ENCODE data around the gene GLIS1. TPM values are rescaled to one million over a fixed set of nuclear protein-coding genes. Genes with fewer than 3 reads are reported as not detected.

The GLIS1 gene
- total RNA-seq, 1 donor, result 2.9 TPM

DNA sequence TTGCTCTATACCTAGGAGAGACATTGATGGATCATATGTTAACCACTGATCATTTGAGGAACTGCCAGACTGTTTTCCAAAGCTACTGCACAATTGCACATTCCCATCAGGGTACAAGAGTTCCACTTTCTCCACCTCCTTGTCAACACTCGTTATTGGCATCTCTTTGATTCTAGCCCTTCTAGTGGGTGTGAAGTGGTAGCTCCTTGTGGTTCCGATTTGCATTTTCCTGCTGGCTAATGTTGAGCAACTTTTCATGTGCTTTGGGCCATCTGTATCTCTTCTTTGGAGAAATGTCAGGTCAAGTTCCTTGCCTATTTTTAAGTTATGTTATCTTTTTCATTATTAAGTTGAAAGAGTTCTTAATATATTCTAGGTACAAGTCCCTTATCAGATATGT, 189.7 kb downstream of the GLIS1 start:
- Histone ChIP-seq H3K79me2 (ENCODE audit: insufficient read depth, low read length) (no peaks in the 10 kb centered on the region), H3K27me3 (ENCODE audit: insufficient read depth, low read length) (no peaks in the 10 kb centered on the region), H2AFZ (ENCODE audit: low read length) (no peak overlapping the region), H3K4me2 (ENCODE audit: insufficient read depth, low read length) (no peak overlapping the region), H3K4me1 (ENCODE audit: insufficient read depth, low read length) (peaks cover 14% of the 10 kb centered on the region), H4K20me1 (ENCODE audit: insufficient read depth, low read length) (peaks cover 47% of the 10 kb centered on the region), H3K27ac (ENCODE audit: low read depth, low read length) (no peak overlapping the region), H3K36me3 (ENCODE audit: insufficient read depth, low read length) (no peaks in the 10 kb centered on the region), H3K4me3 (ENCODE audit: insufficient read depth, low read length) (no peak overlapping the region), H3K9me3 (ENCODE audit: low read depth, low read length) (no peaks in the 10 kb centered on the region)
- TF ChIP-seq, protein P1, sequence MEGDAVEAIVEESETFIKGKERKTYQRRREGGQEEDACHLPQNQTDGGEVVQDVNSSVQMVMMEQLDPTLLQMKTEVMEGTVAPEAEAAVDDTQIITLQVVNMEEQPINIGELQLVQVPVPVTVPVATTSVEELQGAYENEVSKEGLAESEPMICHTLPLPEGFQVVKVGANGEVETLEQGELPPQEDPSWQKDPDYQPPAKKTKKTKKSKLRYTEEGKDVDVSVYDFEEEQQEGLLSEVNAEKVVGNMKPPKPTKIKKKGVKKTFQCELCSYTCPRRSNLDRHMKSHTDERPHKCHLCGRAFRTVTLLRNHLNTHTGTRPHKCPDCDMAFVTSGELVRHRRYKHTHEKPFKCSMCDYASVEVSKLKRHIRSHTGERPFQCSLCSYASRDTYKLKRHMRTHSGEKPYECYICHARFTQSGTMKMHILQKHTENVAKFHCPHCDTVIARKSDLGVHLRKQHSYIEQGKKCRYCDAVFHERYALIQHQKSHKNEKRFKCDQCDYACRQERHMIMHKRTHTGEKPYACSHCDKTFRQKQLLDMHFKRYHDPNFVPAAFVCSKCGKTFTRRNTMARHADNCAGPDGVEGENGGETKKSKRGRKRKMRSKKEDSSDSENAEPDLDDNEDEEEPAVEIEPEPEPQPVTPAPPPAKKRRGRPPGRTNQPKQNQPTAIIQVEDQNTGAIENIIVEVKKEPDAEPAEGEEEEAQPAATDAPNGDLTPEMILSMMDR (IDR thresholded peaks at IDR 0.05; ENCODE audit: extremely low read depth, low read depth, low read length), result no peak
- DNase-seq (ENCODE audit: insufficient read length, low spot score, missing footprints), result no peak

- Histone ChIP-seq H2AFZ (ENCODE audit: low read length) (no peak overlapping the region), H4K20me1 (ENCODE audit: insufficient read depth, low read length) (peaks cover 40% of the 10 kb centered on the region), H3K4me3 (ENCODE audit: insufficient read depth, low read length) (no peak overlapping the region), H3K4me1 (ENCODE audit: insufficient read depth, low read length) (peaks cover 14% of the 10 kb centered on the region), H3K27me3 (ENCODE audit: insufficient read depth, low read length) (no peaks in the 10 kb centered on the region), H3K27ac (ENCODE audit: low read depth, low read length) (no peak overlapping the region), H3K36me3 (ENCODE audit: insufficient read depth, low read length) (no peaks in the 10 kb centered on the region), H3K4me2 (ENCODE audit: insufficient read depth, low read length) (no peak overlapping the region), H3K9me3 (ENCODE audit: low read depth, low read length) (no peaks in the 10 kb centered on the region), H3K79me2 (ENCODE audit: insufficient read depth, low read length) (no peaks in the 10 kb centered on the region)
- DNase-seq (ENCODE audit: insufficient read length, low spot score, missing footprints), result no peak
- TF ChIP-seq, protein P1 (IDR thresholded peaks at IDR 0.05; ENCODE audit: extremely low read depth, low read depth, low read length), result no peak
These were observed 190.9 kb downstream of the GLIS1 start for GRCh38 chr1:53548031-53548491.

DNA sequence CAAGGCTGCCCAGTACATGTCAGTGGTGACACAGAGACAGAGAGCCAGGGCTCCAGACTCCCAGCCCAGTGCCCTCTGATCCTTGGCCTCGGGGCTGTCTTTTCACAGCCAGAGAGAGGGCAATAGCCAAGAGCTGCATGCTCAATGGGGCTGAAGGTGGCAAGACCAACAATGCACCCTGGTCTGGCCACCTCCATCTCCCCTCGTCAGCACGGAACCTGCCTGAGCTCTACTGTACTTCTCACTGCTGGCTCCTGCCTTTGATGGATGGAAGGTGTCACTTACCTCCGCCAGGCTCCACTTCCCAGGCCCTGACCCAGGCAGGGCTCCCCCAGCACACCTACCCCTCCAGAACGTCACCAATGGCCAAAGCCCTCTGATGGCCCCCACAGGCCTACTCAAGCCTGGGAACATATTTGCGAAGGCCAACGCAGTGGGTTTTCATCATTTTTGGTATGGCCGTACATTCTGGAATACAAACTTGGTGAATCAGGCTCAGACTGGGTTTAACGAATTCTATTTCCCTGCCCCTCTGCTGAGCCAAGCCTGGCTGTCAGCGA, 191.7 kb downstream of the GLIS1 start:
- H2AFZ ChIP-seq (ENCODE audit: low read length), result no peak overlapping the region
- no peak for DNase-seq (ENCODE audit: insufficient read length, low spot score, missing footprints)
- H3K4me1 ChIP-seq (ENCODE audit: insufficient read depth, low read length), result peaks cover 20% of the 10 kb centered on the region
- H3K79me2 ChIP-seq (ENCODE audit: insufficient read depth, low read length), result no peaks in the 10 kb centered on the region
- H4K20me1 ChIP-seq (ENCODE audit: insufficient read depth, low read length), result peaks cover 40% of the 10 kb centered on the region
- H3K27ac ChIP-seq (ENCODE audit: low read depth, low read length), result no peak overlapping the region
- H3K27me3 ChIP-seq (ENCODE audit: insufficient read depth, low read length), result no peaks in the 10 kb centered on the region
- TF ChIP-seq, protein P1 (IDR thresholded peaks at IDR 0.05; ENCODE audit: extremely low read depth, low read depth, low read length), result no peak
- no peak overlapping the region for H3K4me3 ChIP-seq (ENCODE audit: insufficient read depth, low read length)
- H3K36me3 ChIP-seq (ENCODE audit: insufficient read depth, low read length), result no peaks in the 10 kb centered on the region
- H3K9me3 ChIP-seq (ENCODE audit: low read depth, low read length), result no peaks in the 10 kb centered on the region
- no peak overlapping the region for H3K4me2 ChIP-seq (ENCODE audit: insufficient read depth, low read length)

DNA sequence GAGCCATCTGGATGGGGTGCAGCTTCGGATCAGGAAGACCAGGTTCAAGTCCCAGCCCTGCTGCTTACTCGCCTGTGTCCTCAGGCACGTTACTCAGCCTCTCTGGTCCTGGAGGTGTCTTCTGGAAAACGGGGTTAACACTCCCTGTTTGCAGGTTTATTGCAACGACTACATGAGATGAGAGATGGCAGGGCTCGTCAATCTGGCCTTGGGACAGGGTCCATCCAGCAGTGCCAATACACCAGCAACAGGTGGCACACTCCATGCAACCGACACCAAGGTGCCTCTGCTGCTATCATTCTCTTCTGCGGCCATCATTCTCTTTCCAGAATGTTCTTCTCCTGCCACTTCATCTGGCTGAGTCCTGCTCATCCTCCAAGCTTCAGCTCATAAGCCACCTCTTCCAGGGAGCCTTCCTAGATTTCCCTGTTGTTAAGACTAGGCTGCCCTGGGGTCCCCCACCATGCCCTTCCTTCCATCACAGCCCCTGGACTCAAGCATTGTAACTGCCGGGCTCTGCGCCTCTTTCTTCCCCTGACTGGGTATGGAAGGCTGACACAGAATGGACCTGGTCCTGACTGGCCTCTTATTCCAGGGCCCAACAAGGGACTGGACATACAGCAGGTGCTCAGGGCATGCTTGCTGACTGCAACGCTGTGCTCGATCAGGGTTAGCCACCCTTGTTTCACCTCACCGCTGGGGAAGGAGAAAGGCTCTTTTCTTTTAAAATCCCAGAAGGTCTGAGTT, 192.4 kb downstream of the GLIS1 start:
- no peaks in the 10 kb centered on the region for H3K9me3 ChIP-seq (ENCODE audit: low read depth, low read length)
- TF ChIP-seq, protein P1 (IDR thresholded peaks at IDR 0.05; ENCODE audit: extremely low read depth, low read depth, low read length), result no peak
- H3K27ac ChIP-seq (ENCODE audit: low read depth, low read length), result no peak overlapping the region
- peaks cover 36% of the 10 kb centered on the region for H4K20me1 ChIP-seq (ENCODE audit: insufficient read depth, low read length)
- DNase-seq (ENCODE audit: insufficient read length, low spot score, missing footprints), result no peak
- no peaks in the 10 kb centered on the region for H3K79me2 ChIP-seq (ENCODE audit: insufficient read depth, low read length)
- H3K36me3 ChIP-seq (ENCODE audit: insufficient read depth, low read length), result no peaks in the 10 kb centered on the region
- H3K4me2 ChIP-seq (ENCODE audit: insufficient read depth, low read length), result no peak overlapping the region
- no peaks in the 10 kb centered on the region for H3K27me3 ChIP-seq (ENCODE audit: insufficient read depth, low read length)
- H3K4me3 ChIP-seq (ENCODE audit: insufficient read depth, low read length), result no peak overlapping the region
- peaks cover 27% of the 10 kb centered on the region for H3K4me1 ChIP-seq (ENCODE audit: insufficient read depth, low read length)
- no peak overlapping the region for H2AFZ ChIP-seq (ENCODE audit: low read length)

Measured in osteoblast (primary cell).